Esophagus squamous epithelium (tissue), 4 donors: ENCODE results near the gene RAB38.

Experiments
- CTCF ChIP-seq, 6 experiments: fragments of 450-650 bp in 4 of 6; fragments of 200-600 bp in 2 of 6; sonication (generic) in 2 of 6; IDR thresholded peaks; one replicate each; pipeline ENCODE4 v1.5.1; 2016 to 2019; ENCODE audit warnings: antibody characterized with exemption in 6 of 6, mild to moderate bottlenecking in 4 of 6, moderate library complexity in 4 of 6
- POLR2A ChIP-seq, 4 donors: fragments of 450-650 bp; IDR thresholded peaks; one replicate each; pipeline ENCODE4 v1.6.1; 2017; ENCODE audit warnings: antibody characterized with exemption in 4 of 4, mild to moderate bottlenecking in 4 of 4, moderate library complexity in 3 of 4

DNA sequence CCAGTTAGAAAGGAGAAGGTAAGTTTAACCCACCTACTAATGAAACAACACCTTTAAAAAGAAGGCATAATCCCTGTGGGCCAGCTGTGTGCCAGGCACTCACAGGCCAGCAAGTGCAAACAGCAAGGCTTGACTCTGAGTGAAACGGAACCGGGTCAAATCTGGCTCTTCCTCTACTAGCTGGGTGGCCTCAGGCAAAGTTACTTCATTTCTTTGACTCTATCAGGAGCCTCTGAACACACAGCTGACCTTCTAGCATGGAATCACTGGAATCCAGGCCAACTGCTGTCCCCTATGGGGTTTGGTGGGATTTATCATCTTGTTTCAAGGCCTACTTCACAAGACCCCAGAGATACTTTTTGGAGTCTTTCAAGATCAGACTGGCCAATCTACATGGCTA lies 3.3 kb downstream of the RAB38 start:
- TF ChIP-seq CTCF (IDR thresholded peaks at IDR 0.05) (no peak), POLR2A (IDR thresholded peaks at IDR 0.05) (no peak)
